Measurements from ENCODE around the gene PHKG2.

DNA sequence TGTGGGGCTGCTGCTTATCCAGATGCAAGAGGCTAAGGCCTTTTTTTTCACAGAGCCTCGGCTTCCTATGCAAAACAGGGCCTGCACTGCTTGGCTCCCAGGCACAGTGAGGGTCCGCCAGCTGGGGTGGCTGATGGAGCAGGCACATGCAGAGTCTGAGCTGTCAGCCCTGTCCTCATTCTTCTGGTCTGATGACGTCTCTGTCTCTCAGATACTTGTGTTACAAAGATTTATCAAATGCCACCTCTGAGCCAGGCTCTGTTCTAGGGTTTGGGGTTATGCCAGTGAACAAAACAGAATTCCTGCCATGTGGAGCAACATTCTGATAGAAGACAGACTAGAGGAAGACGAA is 18.7 kb downstream of the PHKG2 start:
- TF ChIP-seq EZH2 (IDR thresholded peaks at IDR 0.05; ENCODE audit: low read length, unreplicated experiment) = no peak
- TF ChIP-seq, protein P1, sequence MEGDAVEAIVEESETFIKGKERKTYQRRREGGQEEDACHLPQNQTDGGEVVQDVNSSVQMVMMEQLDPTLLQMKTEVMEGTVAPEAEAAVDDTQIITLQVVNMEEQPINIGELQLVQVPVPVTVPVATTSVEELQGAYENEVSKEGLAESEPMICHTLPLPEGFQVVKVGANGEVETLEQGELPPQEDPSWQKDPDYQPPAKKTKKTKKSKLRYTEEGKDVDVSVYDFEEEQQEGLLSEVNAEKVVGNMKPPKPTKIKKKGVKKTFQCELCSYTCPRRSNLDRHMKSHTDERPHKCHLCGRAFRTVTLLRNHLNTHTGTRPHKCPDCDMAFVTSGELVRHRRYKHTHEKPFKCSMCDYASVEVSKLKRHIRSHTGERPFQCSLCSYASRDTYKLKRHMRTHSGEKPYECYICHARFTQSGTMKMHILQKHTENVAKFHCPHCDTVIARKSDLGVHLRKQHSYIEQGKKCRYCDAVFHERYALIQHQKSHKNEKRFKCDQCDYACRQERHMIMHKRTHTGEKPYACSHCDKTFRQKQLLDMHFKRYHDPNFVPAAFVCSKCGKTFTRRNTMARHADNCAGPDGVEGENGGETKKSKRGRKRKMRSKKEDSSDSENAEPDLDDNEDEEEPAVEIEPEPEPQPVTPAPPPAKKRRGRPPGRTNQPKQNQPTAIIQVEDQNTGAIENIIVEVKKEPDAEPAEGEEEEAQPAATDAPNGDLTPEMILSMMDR (conservative IDR thresholded peaks at IDR 0.05; ENCODE audit: low read depth, low read length) = no peak
